Esophagus muscularis mucosa (tissue), 3 donors: Measurements from ENCODE around the gene TSPAN6.

Experiments used
- POLR2A ChIP-seq: fragments of 450-650 bp; IDR thresholded peaks from one replicate; pipeline ENCODE4 v1.6.1; 2017; ENCODE audit warnings: antibody characterized with exemption, moderate library complexity, mild to moderate bottlenecking, low read depth
- POLR2AphosphoS5 ChIP-seq, 2 donors: sonication (generic); formaldehyde crosslinking; IDR thresholded peaks; one replicate each; pipeline ENCODE4 v1.6.1; 2017; ENCODE audit warnings: antibody characterized with exemption in 2 of 2
- TF ChIP-seq, protein P1 (sequence below), 3 experiments: fragments of 200-600 bp in 2 of 3; fragments of 450-650 bp in 1 of 3; sonication (generic) in 2 of 3; IDR thresholded peaks; one replicate each; pipeline ENCODE4 v1.5.1; 2017 to 2019; ENCODE audit warnings: antibody characterized with exemption in 3 of 3, mild to moderate bottlenecking in 2 of 3, moderate library complexity in 1 of 3

DNA sequence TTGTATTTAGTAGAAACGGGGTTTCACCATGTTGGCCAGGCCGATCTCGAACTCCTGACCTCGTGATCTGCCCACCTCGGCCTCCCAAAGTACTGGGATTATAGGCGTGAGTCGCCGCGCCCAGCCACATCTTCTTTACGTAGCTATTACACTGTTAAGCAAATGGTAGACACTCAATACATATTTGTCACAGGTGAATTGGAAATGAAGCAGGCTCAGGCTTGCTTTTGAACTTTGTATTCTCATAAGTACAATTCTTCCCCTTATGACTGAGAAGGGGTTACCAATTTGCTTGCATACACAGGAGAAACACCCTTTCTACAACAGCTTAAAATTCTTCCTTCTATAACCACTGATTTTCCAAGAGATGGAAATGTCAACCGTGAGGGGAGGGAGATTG, 6.6 kb upstream of the TSPAN6 start:
- TF ChIP-seq, protein P1, sequence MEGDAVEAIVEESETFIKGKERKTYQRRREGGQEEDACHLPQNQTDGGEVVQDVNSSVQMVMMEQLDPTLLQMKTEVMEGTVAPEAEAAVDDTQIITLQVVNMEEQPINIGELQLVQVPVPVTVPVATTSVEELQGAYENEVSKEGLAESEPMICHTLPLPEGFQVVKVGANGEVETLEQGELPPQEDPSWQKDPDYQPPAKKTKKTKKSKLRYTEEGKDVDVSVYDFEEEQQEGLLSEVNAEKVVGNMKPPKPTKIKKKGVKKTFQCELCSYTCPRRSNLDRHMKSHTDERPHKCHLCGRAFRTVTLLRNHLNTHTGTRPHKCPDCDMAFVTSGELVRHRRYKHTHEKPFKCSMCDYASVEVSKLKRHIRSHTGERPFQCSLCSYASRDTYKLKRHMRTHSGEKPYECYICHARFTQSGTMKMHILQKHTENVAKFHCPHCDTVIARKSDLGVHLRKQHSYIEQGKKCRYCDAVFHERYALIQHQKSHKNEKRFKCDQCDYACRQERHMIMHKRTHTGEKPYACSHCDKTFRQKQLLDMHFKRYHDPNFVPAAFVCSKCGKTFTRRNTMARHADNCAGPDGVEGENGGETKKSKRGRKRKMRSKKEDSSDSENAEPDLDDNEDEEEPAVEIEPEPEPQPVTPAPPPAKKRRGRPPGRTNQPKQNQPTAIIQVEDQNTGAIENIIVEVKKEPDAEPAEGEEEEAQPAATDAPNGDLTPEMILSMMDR (IDR thresholded peaks at IDR 0.05) = no peak
- TF ChIP-seq POLR2AphosphoS5 (IDR thresholded peaks at IDR 0.05) (no peak), POLR2A (no peak)
